Uterus (tissue), 2 donors: ENCODE results near the gene PRR33.

Source experiments
- CTCF ChIP-seq, 4 experiments: fragments of 200-600 bp in 2 of 4; fragments of 450-650 bp in 2 of 4; sonication (generic) in 2 of 4; IDR thresholded peaks; one replicate each; pipeline ENCODE4 v1.5.1; 2016 to 2019; ENCODE audit warnings: antibody characterized with exemption in 4 of 4, mild to moderate bottlenecking in 2 of 4, moderate library complexity in 1 of 4
- POLR2A ChIP-seq, 2 donors: fragments of 450-650 bp; IDR thresholded peaks; one replicate each; pipeline ENCODE4 v1.6.1; 2016; ENCODE audit warnings: antibody characterized with exemption in 2 of 2, mild to moderate bottlenecking in 1 of 2, moderate library complexity in 1 of 2

- TF ChIP-seq CTCF (IDR thresholded peaks at IDR 0.05) (no peak), POLR2A (IDR thresholded peaks at IDR 0.05) (no peak)
Measured at GRCh38 chr11:1933416-1934334, 42.0 kb upstream of the PRR33 start.
